Mesendoderm (in vitro differentiated cells): ENCODE measurements around the gene ZFP3.
"Not testable (repeated sequence)": the region's sequence is repeated elsewhere in the genome, so short reads cannot be mapped to it uniquely, and the experiment has no call there.

Experiments
- DNase-seq: peaks from one replicate; pipeline ENCODE4 v3.0.0; 2013
- H2AK5ac ChIP-seq: 2 replicates; pipeline ENCODE4 v1.6.1; 2013; ENCODE audit warnings: low read length, inconsistent platforms
- H2BK120ac ChIP-seq: 2 replicates; pipeline ENCODE4 v1.6.1; 2013; ENCODE audit warnings: low read depth, mild to moderate bottlenecking, low read length, moderate library complexity, mixed read lengths
- H2BK15ac ChIP-seq: replicated peaks from 2 replicates; pipeline ENCODE4 v1.6.1; 2013; ENCODE audit warnings: low read depth, mild to moderate bottlenecking, moderate library complexity
- H2BK5ac ChIP-seq: 2 replicates; pipeline ENCODE4 v1.6.1; 2013; ENCODE audit warnings: low read length, inconsistent platforms
- H3K18ac ChIP-seq: 2 replicates; pipeline ENCODE4 v1.6.1; 2013; ENCODE audit warnings: mild to moderate bottlenecking, low read length, mixed read lengths
- H3K23ac ChIP-seq: one replicate; pipeline ENCODE4 v1.6.1; 2013; ENCODE audit warnings: low read length
- H3K27ac ChIP-seq: 2 replicates; pipeline ENCODE4 v1.5.1; 2013; ENCODE audit warnings: low read depth, mild to moderate bottlenecking, inconsistent platforms, low read length, moderate library complexity
- H3K27me3 ChIP-seq: 2 replicates; pipeline ENCODE4 v1.6.1; 2013; ENCODE audit warnings: low read length, control low read depth, mild to moderate bottlenecking, inconsistent platforms; ENCODE audit not compliant: insufficient read depth, poor library complexity
- H3K36me3 ChIP-seq: 2 replicates; pipeline ENCODE4 v1.6.1; 2013; ENCODE audit warnings: low read length, inconsistent platforms; ENCODE audit not compliant: control insufficient read depth, insufficient read depth
- H3K4ac ChIP-seq: one replicate; pipeline ENCODE4 v1.6.1; 2013; ENCODE audit warnings: low read depth, mild to moderate bottlenecking, low read length, moderate library complexity
- H3K4me1 ChIP-seq: 2 replicates; pipeline ENCODE4 v1.6.1; 2013; ENCODE audit warnings: low read depth, low read length, inconsistent platforms; ENCODE audit not compliant: control insufficient read depth
- H3K4me2 ChIP-seq: 2 replicates; pipeline ENCODE4 v1.6.1; 2013; ENCODE audit warnings: low read length
- H3K4me3 ChIP-seq: 2 replicates; pipeline ENCODE4 v1.5.1; 2013; ENCODE audit warnings: mild to moderate bottlenecking, low read length
- H3K56ac ChIP-seq: one replicate; pipeline ENCODE4 v1.6.1; 2013; ENCODE audit warnings: low read length
- H3K79me1 ChIP-seq: 2 replicates; pipeline ENCODE4 v1.6.1; 2013; ENCODE audit warnings: low read length, inconsistent platforms
- H3K79me2 ChIP-seq: 2 replicates; pipeline ENCODE4 v1.6.1; 2013; ENCODE audit warnings: mild to moderate bottlenecking, low read length; ENCODE audit not compliant: control insufficient read depth, insufficient read depth
- H3K9ac ChIP-seq: 2 replicates; pipeline ENCODE4 v1.6.1; 2013; ENCODE audit warnings: low read length, inconsistent platforms
- H4K5ac ChIP-seq: one replicate; pipeline ENCODE4 v1.6.1; 2013; ENCODE audit warnings: low read length
- H4K8ac ChIP-seq: one replicate; pipeline ENCODE4 v1.6.1; 2013; ENCODE audit warnings: low read depth, mild to moderate bottlenecking, control low read depth, low read length, moderate library complexity
- WGBS: extraction: QIAGEN DNeasy Blood & Tissue Kit; methylation state at CpG from one replicate; pipeline ENCODE4 v1.1.7; 2013; ENCODE audit warnings: low lambda C conversion rate, missing lambda C conversion rate; ENCODE audit not compliant: insufficient coverage; ENCODE audit errors: extremely low coverage; 5-methylcytosine and 5-hydroxymethylcytosine counted together

Gene ZFP3

GRCh38 chr17:5135131-5135712 is 57.0 kb downstream of the ZFP3 start:
- H3K4me3 ChIP-seq, H3K36me3 ChIP-seq, H3K56ac ChIP-seq, H2BK5ac ChIP-seq, H2BK15ac ChIP-seq, H3K9ac ChIP-seq, H3K4me2 ChIP-seq, H2AK5ac ChIP-seq, H4K8ac ChIP-seq, H3K18ac ChIP-seq, H4K5ac ChIP-seq, H3K79me2 ChIP-seq, DNase-seq, H3K4me1 ChIP-seq, H3K23ac ChIP-seq, H3K27me3 ChIP-seq, H3K27ac ChIP-seq, H3K79me1 ChIP-seq, H2BK120ac ChIP-seq, H3K4ac ChIP-seq: not testable (repeated sequence)
- WGBS = no CpG with 5 or more reads among the region's 8 CpGs

- Histone ChIP-seq H2BK5ac (no peak overlapping the region), H3K79me1 (no peaks in the 10 kb centered on the region), H3K79me2 (no peaks in the 10 kb centered on the region), H3K23ac (no peak overlapping the region), H3K4me1 (no peaks in the 10 kb centered on the region), H3K9ac (no peak overlapping the region), H3K18ac (no peak overlapping the region), H3K4ac (no peak overlapping the region), H2BK120ac (no peak overlapping the region), H3K56ac (no peak overlapping the region), H2BK15ac (no peak overlapping the region), H4K8ac (no peak overlapping the region), H3K36me3 (no peaks in the 10 kb centered on the region), H3K27me3 (no peaks in the 10 kb centered on the region), H3K27ac (no peak overlapping the region), H3K4me3 (no peak overlapping the region), H3K4me2 (no peak overlapping the region), H2AK5ac (no peak overlapping the region), H4K5ac (no peak overlapping the region)
- no CpG with 5 or more reads among the region's 14 CpGs for WGBS
- DNase-seq = no peak
Observed at GRCh38 chr17:5135726-5136579, 57.7 kb downstream of the ZFP3 start.

- H4K5ac ChIP-seq, H3K27ac ChIP-seq, H3K36me3 ChIP-seq, H4K8ac ChIP-seq, DNase-seq, H3K27me3 ChIP-seq, H3K18ac ChIP-seq, H2BK15ac ChIP-seq, H3K79me2 ChIP-seq, H2BK120ac ChIP-seq, H3K79me1 ChIP-seq, H3K4me1 ChIP-seq, H3K4me3 ChIP-seq, H3K9ac ChIP-seq, H3K56ac ChIP-seq, H3K4ac ChIP-seq, H3K4me2 ChIP-seq, H3K23ac ChIP-seq, H2BK5ac ChIP-seq, H2AK5ac ChIP-seq: not testable (repeated sequence)
- WGBS = no CpG with 5 or more reads among the region's 14 CpGs
Observed at GRCh38 chr17:5136580-5137412, 58.5 kb downstream of the ZFP3 start.

GRCh38 chr17:5137511-5138197 is 59.4 kb downstream of the ZFP3 start:
- WGBS = no CpG with 5 or more reads among the region's 15 CpGs
- DNase-seq = not testable (repeated sequence)

GRCh38 chr17:5138198-5138544 is 59.9 kb downstream of the ZFP3 start:
- H4K8ac ChIP-seq, H3K4ac ChIP-seq, DNase-seq, H3K9ac ChIP-seq, H3K4me3 ChIP-seq, H3K4me2 ChIP-seq, H3K23ac ChIP-seq, H3K27ac ChIP-seq, H3K27me3 ChIP-seq, H3K79me2 ChIP-seq, H3K18ac ChIP-seq, H3K56ac ChIP-seq, H3K36me3 ChIP-seq, H2BK15ac ChIP-seq, H2AK5ac ChIP-seq, H2BK120ac ChIP-seq, H3K79me1 ChIP-seq, H2BK5ac ChIP-seq, H3K4me1 ChIP-seq, H4K5ac ChIP-seq: not testable (repeated sequence)
- no CpG with 5 or more reads among the region's 9 CpGs for WGBS

More at GRCh38 chr17:5137511-5138197, 59.4 kb downstream of the ZFP3 start:
- not testable (repeated sequence) for H3K4me3 ChIP-seq, H4K8ac ChIP-seq, H3K56ac ChIP-seq, H3K27ac ChIP-seq, H2BK15ac ChIP-seq, H3K9ac ChIP-seq, H3K79me2 ChIP-seq, H2BK120ac ChIP-seq, H3K23ac ChIP-seq, H3K79me1 ChIP-seq, H3K4me2 ChIP-seq, H3K27me3 ChIP-seq, H3K4me1 ChIP-seq, H4K5ac ChIP-seq, H3K36me3 ChIP-seq, H3K4ac ChIP-seq, H2BK5ac ChIP-seq, H2AK5ac ChIP-seq, H3K18ac ChIP-seq
